ENCODE data around the gene STMN3.

DNA sequence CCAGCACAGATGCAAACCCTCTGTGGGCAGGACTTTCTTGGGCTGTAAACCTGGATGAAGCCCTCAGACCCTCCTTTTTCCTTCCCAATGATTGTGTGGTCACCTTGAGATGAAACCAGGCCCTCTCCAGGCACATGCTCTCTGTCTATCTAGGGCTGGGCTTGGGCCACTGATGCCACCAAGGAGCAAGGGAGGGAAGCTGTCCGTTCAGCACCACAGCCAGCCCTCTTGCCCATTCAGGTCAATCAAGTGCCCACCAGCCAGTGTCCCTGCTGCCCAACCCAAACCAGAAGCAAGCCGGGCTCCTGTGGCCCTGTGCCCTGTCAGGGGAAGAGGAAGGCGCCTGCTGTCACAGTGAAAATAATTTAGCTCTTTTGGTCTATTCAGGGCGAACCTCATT lies 8.0 kb downstream of the STMN3 start:
- TF ChIP-seq, protein P1, sequence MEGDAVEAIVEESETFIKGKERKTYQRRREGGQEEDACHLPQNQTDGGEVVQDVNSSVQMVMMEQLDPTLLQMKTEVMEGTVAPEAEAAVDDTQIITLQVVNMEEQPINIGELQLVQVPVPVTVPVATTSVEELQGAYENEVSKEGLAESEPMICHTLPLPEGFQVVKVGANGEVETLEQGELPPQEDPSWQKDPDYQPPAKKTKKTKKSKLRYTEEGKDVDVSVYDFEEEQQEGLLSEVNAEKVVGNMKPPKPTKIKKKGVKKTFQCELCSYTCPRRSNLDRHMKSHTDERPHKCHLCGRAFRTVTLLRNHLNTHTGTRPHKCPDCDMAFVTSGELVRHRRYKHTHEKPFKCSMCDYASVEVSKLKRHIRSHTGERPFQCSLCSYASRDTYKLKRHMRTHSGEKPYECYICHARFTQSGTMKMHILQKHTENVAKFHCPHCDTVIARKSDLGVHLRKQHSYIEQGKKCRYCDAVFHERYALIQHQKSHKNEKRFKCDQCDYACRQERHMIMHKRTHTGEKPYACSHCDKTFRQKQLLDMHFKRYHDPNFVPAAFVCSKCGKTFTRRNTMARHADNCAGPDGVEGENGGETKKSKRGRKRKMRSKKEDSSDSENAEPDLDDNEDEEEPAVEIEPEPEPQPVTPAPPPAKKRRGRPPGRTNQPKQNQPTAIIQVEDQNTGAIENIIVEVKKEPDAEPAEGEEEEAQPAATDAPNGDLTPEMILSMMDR (IDR thresholded peaks at IDR 0.05; ENCODE audit: insufficient read depth, low read length, poor library complexity, severe bottlenecking), result no peak
- TF ChIP-seq EZH2phosphoT487 (conservative IDR thresholded peaks at IDR 0.05; ENCODE audit: low read length), result no peak
